ENCODE results near the gene LYSMD3.

The LYSMD3 gene

GRCh38 chr5:90547072-90547536, 17.7 kb upstream of the LYSMD3 start:
- DNase-seq (ENCODE audit: low read depth) = no peak

GRCh38 chr5:90546216-90546837, 16.9 kb upstream of the LYSMD3 start:
- no peak for DNase-seq (ENCODE audit: low read depth)

GRCh38 chr5:90545511-90545910, 16.1 kb upstream of the LYSMD3 start:
- DNase-seq (ENCODE audit: low read depth) = no peak

- no peak for DNase-seq (ENCODE audit: low read depth)
Measured at GRCh38 chr5:90542827-90543519, 13.6 kb upstream of the LYSMD3 start.

DNA sequence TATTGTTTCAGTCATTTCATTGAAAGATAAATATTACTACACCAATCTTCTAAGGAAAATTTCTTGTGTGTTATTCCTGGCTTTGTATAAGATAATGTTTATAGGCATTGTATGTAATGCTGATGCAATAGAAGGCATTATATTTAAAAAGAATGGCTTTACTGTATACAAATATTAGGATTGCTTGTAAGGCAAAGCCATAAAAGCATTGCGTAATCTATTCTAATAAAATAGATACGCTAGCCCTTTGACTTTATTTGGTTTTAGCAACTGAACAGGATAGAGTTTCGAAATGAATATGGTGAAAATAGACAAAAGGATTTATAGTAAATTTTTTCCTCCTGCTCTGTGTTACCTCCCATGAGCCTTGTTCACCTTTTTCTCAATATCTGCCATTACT, 5.5 kb upstream of the LYSMD3 start:
- DNase-seq (ENCODE audit: low read depth) = no peak

- no peak for DNase-seq (ENCODE audit: low read depth)
Measured at GRCh38 chr5:90533794-90534193, 4.4 kb upstream of the LYSMD3 start.

DNA sequence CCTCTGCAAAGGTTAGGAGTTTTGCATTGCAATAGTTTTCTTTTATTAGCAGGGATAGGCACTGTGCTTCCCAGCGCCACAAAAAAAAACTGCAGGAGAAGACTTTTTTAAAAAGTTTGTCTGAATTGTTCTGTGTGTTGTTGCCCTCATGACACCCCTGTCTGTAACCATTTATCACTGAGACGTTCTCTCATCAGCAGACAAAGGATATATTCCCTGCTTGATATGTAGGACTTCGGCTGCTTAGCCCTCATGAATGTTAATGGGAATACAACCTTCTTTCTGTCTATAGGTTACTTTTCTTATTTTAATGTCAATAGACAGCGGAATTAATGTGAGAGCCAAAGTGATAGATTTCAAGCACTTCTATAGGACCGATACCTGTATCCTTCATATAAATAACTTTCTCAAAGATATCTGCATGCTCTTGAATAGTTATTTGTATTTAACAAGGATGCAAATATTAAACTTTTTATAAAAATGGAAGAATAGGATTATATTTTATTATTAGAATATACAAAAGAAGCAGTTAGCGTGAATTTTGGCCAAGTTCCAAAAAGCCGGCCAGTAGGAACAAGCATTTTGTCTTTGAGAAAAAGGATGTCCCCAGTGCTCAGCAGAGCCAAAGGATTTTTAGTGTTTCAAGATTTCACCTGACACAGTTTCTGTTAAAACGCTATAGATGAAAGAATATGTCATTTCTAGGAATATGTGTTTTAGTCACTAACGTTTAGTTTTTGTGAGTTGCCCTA, 1.5 kb upstream of the LYSMD3 start:
- no peak for DNase-seq (ENCODE audit: low read depth)

DNA sequence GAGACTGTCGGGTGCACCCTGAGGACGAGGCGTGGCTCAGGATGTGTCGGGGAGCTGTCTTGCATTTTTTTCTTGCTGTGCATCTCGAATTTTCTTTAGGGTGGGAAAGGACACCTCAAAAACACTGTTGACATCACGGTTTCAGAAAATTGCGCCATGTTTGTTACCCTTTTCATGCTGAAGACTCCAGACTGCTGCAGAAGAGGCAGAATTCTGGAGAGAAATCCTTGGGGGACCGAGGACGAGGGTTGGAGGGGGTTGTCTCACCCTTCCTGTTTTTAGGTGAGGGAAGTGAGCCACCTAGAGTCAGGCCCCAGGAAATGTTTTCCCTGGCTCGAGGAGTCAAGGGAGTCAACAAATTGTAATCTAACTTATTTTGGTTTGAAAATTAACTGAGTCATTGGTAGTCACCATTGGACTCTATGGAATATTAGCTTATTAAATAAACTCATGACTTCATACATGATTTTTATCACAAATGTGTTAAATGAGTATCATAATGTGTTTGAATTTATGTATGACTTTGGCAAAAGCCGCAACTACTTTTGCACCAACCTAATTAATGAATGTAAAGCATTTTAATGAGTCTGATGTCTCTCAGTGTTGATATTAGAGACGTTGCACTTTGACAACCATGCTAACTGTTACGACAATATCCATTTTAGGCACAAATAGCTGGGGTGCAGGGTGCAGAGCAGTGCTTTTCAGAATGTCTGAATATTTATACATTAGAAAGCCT, 724 bp upstream of the LYSMD3 start:
- DNase-seq (ENCODE audit: low read depth) = peak; percentile 54

- no peak for DNase-seq (ENCODE audit: low read depth)
Measured at GRCh38 chr5:90528601-90529193, 687 bp downstream of the LYSMD3 start.

GRCh38 chr5:90519081-90519480, 10.3 kb downstream of the LYSMD3 start:
- DNase-seq (ENCODE audit: low read depth) = no peak

- DNase-seq (ENCODE audit: low read depth) = no peak
Measured at GRCh38 chr5:90518661-90519060, 10.7 kb downstream of the LYSMD3 start.

- DNase-seq (ENCODE audit: low read depth) = no peak
Measured at GRCh38 chr5:90514520-90514919, 14.9 kb downstream of the LYSMD3 start.

GRCh38 chr5:90510438-90510837, 18.9 kb downstream of the LYSMD3 start:
- DNase-seq (ENCODE audit: low read depth) = no peak

GRCh38 chr5:90506221-90506620, 23.2 kb downstream of the LYSMD3 start:
- no peak for DNase-seq (ENCODE audit: low read depth)

DNA sequence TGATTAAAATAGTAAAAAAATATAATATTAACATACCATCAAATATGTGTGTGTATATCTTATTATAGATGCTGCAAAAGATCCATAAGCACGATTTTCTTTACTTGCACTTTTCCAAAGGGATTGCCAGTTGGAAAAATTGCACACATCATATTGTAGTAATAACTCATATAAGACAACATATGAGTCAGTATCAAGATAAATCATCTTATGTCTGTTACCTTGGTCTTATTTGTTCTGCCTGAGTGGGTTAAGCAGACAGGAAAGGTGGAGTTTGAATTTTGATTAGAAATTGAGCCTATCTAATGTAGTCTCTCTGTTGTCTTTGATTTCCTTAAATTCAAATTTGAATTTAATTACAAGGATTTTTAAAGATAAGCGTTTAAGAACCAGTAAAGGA, 24.6 kb downstream of the LYSMD3 start:
- DNase-seq (ENCODE audit: low read depth) = no peak

- no peak for DNase-seq (ENCODE audit: low read depth)
Measured at GRCh38 chr5:90503596-90503995, 25.8 kb downstream of the LYSMD3 start.

DNA sequence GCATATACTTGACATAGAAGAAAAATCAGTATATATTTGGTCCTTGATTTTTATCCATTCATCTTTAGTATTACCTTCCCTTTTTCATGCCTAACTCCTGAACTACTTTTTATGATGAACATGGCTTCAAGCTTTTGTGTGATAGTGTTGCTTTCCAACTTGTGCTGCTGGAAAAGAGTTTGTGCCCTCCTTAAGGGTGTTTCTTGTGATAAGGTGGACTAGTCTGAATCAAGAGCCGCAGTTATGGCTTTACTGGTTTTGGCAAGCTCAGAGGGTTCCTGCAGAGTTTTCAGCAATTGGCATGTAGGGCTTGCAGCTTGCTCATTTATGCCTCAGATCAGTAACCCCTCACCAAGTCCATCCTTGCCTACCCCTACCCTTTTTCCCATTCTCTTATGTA, 34.2 kb downstream of the LYSMD3 start:
- DNase-seq (ENCODE audit: low read depth) = no peak

GRCh38 chr5:90494043-90494442, 35.3 kb downstream of the LYSMD3 start:
- no peak for DNase-seq (ENCODE audit: low read depth)

- peak; percentile 73 for DNase-seq (ENCODE audit: low read depth)
Measured at GRCh38 chr5:90488791-90489190, 40.6 kb downstream of the LYSMD3 start.

DNA sequence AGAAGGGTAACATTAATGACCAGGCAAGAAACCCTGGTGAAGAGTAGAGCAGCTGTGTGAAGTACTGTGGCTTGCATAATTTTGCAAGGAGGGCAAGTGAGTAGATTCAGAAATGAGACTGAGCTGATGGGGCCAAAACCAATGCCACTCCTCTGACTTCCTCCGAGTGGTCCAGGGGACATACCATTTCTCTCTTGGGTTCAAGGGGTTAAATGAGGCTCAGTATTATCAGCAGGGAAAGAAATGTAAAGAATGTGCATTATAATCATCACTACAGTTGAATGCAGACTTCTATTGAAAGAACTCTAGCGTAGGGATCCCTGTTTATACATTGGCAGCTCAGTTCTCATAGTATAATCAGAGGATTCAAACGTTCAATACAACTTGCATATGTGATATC, 44.8 kb downstream of the LYSMD3 start:
- no peak for DNase-seq (ENCODE audit: low read depth)

DNA sequence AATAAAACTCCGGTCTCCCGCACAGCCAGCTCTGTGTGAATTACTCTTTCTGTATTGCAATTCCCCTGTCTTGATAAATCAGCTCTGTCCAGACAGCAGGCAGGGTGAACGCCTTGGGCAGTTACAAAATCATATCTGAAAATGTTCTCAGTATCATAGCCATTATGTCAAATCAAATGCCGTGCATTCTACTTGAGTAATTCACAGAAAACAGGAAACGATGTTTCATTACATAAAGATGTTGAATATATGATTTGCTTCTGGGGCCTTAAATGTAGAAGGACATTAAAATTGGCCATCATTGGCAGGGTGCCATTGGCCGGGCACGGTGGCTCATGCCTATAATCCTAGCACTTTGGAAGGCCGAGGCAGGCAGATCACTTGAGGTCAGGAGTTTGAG, 46.2 kb downstream of the LYSMD3 start:
- DNase-seq (ENCODE audit: low read depth) = no peak

DNA sequence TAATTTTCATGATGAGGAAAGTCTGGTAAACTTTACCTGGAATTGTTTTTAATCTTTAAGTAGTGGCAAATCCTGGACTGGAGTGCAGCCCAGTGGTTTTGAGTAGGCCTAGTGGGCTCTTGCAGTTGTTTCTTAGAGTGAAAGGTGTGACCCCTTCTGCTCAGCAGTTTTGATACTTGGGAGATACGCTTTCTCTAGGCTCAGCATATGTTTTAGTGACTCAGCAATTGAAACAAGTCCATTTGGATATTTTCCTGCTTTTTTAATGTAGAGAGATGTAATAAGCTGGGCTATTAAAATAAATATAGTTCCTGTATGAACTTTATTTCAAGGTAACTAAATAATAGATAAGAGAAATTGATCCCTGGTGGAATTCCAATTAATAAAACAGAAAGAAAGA, 48.7 kb downstream of the LYSMD3 start:
- no peak for DNase-seq (ENCODE audit: low read depth)
